ENCODE results near the gene RELL1.

RELL1 gene

DNA sequence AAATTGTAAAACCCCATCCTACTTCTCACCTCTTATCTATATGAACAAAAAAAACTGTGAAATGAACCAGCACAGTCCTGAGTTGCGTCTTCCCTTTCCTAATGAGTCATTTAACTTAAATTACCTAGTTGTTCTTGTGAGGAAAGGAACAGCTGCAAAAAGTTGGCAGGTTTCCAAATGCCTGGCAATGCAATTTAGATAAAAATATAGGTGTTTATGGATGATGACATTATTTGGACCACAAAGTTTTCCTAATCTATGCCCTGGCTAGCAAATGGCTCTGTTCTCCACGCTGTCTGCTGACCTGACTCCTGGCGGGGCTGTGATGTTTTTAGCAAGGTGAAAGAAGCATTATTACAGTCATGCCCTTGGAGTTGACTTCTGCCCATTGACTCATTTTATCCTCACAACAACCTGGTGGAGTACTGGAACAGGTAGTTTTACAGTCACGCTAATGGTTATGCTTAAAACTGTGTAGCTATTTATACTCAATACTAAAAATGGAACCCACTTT lies 29.8 kb upstream of the RELL1 start:
- Mint-ChIP-seq H3K27ac (no peak overlapping the region), H3K4me1 (ENCODE audit: low read depth) (no peaks in the 10 kb centered on the region), H3K4me3 (no peak overlapping the region), H3K36me3 (no peaks in the 10 kb centered on the region), H3K9me3 (ENCODE audit: low read depth) (no peaks in the 10 kb centered on the region), H3K27me3 (no peaks in the 10 kb centered on the region)

- no peaks in the 10 kb centered on the region for H3K4me1 Mint-ChIP-seq (ENCODE audit: low read depth)
- H3K27me3 Mint-ChIP-seq = no peaks in the 10 kb centered on the region
- H3K4me3 Mint-ChIP-seq = no peak overlapping the region
- no peaks in the 10 kb centered on the region for H3K9me3 Mint-ChIP-seq (ENCODE audit: low read depth)
- no peaks in the 10 kb centered on the region for H3K36me3 Mint-ChIP-seq
- H3K27ac Mint-ChIP-seq = no peak overlapping the region
Observed at GRCh38 chr4:37710491-37710890, 24.3 kb upstream of the RELL1 start.

DNA sequence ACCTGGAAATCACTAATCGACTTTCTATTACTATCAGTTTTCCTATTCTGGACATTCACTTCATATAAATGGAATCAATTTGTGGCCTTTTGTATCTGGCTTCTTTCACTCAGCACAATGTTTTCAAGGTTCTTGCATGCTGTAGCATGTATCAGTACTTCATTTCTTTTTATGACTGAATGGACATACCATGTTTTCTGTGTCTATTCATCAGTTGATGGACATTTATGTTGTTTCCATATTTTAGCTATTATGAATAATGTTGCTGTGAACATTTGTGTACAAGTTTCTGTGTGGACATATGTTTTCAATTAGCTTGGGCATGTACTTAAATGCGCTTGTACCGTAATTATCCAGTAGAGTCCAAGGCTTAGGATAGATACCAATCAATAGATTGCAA lies 19.9 kb upstream of the RELL1 start:
- Mint-ChIP-seq H3K27ac (no peak overlapping the region), H3K4me1 (ENCODE audit: low read depth) (no peaks in the 10 kb centered on the region), H3K4me3 (no peak overlapping the region), H3K27me3 (no peaks in the 10 kb centered on the region), H3K36me3 (no peaks in the 10 kb centered on the region), H3K9me3 (ENCODE audit: low read depth) (no peaks in the 10 kb centered on the region)

DNA sequence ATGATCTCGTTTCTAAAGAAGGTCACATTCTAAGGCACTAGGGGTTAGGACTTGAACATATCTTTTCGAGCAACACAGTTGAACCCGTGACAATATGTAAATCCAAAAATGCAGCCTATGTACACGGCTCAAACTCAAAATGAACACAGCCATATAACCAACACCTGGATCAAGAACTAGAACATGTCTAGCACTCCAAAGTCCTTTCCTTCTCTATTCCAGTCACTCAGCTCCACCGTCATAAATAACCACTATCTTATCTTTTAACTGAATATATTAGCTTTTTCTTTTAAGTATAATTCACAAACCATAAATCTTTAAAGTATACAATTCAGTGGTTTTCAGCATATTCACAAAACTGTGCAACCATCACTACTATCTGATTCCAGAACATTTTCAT lies 19.4 kb upstream of the RELL1 start:
- H3K27ac Mint-ChIP-seq = no peak overlapping the region

DNA sequence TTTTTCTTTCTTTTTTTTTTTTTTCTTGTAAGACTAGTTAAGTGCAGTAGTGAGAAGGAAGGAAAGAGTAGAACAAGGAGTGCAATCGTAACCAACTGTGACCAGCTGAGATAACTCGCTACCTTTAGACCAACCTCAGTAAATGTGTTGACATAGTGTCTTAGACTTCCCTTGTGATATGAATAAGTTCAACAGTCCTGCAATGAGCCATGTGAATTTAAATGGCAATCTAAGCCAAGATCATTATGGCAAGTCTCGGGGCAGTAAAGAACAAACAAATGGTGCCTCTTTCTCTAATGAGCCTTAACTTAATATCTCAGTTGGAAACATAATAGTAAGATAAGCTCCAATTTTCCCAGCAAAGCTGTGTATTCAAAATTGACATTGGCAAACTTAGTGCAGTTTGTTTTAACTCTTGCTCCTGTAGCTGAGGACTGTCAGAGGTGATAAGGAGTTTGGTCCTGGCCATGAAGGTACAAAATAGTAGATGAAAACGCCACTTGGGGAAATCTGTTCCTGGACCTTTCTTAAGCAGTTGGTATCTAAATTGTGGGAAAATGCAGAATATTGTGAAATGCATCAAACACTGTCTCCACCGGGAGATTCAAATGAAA lies 13.8 kb upstream of the RELL1 start:
- Mint-ChIP-seq H3K27me3 (no peaks in the 10 kb centered on the region), H3K4me3 (no peak overlapping the region), H3K36me3 (peaks cover 2% of the 10 kb centered on the region), H3K27ac (no peak overlapping the region), H3K9me3 (ENCODE audit: low read depth) (no peaks in the 10 kb centered on the region), H3K4me1 (ENCODE audit: low read depth) (no peaks in the 10 kb centered on the region)

More for the DNA sequence above, 19.4 kb upstream of the RELL1 start:
- Mint-ChIP-seq H3K4me1 (ENCODE audit: low read depth) (no peaks in the 10 kb centered on the region), H3K4me3 (no peak overlapping the region), H3K9me3 (ENCODE audit: low read depth) (no peaks in the 10 kb centered on the region), H3K27me3 (no peaks in the 10 kb centered on the region), H3K36me3 (no peaks in the 10 kb centered on the region)

- Mint-ChIP-seq H3K9me3 (ENCODE audit: low read depth) (peaks cover 10% of the 10 kb centered on the region), H3K27me3 (no peaks in the 10 kb centered on the region), H3K4me1 (ENCODE audit: low read depth) (no peaks in the 10 kb centered on the region), H3K27ac (no peak overlapping the region), H3K4me3 (no peak overlapping the region), H3K36me3 (peaks cover 5% of the 10 kb centered on the region)
Observed at GRCh38 chr4:37697566-37697965, 11.4 kb upstream of the RELL1 start.

DNA sequence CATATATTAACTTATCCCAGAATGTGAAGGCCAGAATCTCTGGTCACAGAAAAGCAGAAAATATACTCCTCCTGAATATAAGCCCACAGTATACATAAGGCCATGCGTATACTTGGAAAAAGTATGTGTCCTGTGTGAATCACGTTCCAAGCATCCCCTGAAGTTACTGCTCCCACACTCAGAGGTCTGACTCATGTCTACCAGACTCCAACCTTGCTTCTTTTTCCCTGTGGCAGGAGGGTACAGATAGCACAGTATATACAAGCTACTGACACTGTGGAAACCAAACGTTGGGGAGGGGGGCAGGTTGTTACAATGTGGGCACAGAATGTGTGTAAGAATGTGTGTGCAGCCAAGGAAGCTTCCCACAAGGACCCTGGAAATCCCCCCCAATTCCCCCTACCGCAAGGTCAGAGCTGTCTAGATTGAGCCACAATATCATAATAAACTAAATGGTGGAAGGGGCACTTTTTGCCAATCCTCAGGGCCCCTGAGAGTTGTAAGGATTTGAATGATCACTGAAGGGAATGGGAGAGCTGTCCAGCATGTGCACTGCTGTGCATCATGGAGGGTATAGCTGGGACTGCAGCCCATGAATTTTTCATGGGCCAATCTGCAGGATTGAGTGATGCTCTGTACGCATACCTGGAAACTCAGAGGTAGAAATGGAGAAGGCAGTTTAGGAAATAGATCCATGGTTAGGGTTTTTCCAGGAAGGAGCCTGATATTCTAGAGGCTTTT lies 7.4 kb upstream of the RELL1 start:
- H3K4me3 Mint-ChIP-seq = no peak overlapping the region
- H3K4me1 Mint-ChIP-seq (ENCODE audit: low read depth) = no peaks in the 10 kb centered on the region
- H3K9me3 Mint-ChIP-seq (ENCODE audit: low read depth) = peaks cover 12% of the 10 kb centered on the region
- no peaks in the 10 kb centered on the region for H3K27me3 Mint-ChIP-seq
- no peak overlapping the region for H3K27ac Mint-ChIP-seq
- H3K36me3 Mint-ChIP-seq = peaks cover 7% of the 10 kb centered on the region

DNA sequence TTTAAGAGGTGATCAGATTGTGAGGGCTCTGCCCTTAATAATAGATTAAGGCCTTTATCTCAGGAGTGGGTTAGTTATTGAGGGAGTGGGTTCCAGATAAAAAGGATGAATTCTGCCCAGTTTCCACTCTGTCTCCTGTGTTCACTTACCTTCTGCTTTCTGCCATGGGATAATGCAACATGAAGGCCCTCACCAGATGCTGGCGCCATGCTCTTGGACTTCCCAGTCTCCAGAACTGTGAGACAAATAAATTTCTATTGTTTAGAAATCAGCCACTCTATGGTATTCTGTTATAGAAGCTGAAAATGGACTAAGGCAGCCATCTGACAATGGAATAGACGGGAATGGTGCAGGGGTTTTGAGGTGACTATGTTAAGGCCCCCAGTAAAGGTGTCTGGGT lies 6.9 kb upstream of the RELL1 start:
- Mint-ChIP-seq H3K9me3 (ENCODE audit: low read depth) (peaks cover 12% of the 10 kb centered on the region), H3K4me3 (no peak overlapping the region), H3K36me3 (peaks cover 7% of the 10 kb centered on the region), H3K4me1 (ENCODE audit: low read depth) (no peaks in the 10 kb centered on the region), H3K27ac (no peak overlapping the region), H3K27me3 (no peaks in the 10 kb centered on the region)

DNA sequence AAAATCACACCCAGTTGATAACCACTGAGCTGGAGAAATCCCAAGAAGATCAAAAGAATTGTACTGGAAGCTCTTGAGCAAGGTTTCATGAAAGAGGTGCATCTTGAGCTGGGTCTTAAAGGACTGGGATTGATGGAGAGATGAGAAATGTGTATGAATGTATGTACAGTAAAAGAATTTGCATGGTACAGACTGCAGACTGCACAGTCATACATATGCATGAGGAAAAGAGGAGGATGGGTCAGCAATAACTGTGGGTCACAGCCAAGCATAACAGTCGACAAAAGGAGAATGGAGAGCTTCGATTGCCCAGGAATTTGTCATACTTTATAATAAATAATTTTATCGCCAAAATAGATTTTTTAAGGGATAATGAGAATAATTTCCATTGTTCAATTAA lies 4.8 kb upstream of the RELL1 start:
- H3K9me3 Mint-ChIP-seq (ENCODE audit: low read depth) = peaks cover 12% of the 10 kb centered on the region
- H3K27ac Mint-ChIP-seq = no peak overlapping the region
- H3K27me3 Mint-ChIP-seq = no peaks in the 10 kb centered on the region
- no peak overlapping the region for H3K4me3 Mint-ChIP-seq
- peaks cover 4% of the 10 kb centered on the region for H3K36me3 Mint-ChIP-seq
- no peaks in the 10 kb centered on the region for H3K4me1 Mint-ChIP-seq (ENCODE audit: low read depth)

DNA sequence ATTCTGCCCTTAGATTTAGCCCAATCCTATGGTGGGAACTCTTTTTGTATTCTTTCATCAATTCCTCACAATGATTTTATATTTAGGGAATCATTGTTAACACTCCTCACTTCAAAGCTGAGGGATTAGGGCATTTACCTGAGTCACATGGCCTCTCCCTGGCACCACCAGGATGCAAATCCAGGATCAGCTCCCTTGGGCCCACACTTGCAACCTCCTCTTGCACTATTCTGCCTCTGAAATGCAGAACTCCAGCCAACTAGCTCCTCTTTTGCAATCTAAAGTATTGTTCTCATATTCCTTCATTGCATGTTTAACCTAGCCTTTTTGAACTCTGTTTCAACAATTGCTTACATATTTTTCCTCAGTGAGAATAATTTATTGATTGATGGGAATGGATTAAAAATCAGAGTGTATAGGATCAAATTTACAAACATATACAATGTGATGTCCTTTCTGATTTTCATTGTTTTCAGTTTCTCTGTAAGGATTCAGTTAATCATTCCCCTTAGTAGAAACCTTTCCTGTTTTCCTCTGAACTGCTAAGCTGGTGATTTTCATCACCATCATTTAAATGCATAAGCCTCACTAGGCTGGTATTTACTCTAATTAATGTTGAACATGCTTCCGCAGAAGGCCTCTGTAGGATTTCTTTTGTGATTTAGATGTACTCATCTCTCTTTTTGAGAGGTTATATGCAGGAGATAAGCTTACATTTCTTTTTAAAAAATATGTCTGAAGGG lies 3.3 kb upstream of the RELL1 start:
- Mint-ChIP-seq H3K4me1 (ENCODE audit: low read depth) (peaks cover 10% of the 10 kb centered on the region), H3K9me3 (ENCODE audit: low read depth) (peaks cover 12% of the 10 kb centered on the region), H3K36me3 (peaks cover 4% of the 10 kb centered on the region), H3K27ac (no peak overlapping the region), H3K27me3 (no peaks in the 10 kb centered on the region), H3K4me3 (no peak overlapping the region)

DNA sequence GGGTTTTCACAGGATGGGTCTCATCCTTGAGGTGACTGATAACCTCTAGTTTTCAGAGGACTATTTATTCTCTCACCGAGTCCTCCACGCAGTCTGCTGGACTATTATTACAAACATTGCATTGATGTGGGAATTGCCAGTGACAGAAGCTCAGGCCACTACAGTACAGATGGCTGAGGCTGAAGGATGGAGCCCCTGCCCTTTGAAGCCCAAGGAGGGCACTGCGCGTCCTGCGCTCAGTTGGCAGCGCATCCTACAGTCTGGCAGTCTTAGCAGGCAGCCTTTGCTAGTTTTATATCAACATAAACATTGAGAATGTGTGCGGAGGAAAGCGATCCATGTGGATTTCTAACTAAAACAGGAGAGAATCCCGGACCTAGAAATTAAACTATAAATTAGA lies 1.5 kb upstream of the RELL1 start:
- Mint-ChIP-seq H3K9me3 (ENCODE audit: low read depth) (peaks cover 3% of the 10 kb centered on the region), H3K4me3 (no peak overlapping the region), H3K27me3 (no peaks in the 10 kb centered on the region), H3K36me3 (peaks cover 3% of the 10 kb centered on the region), H3K4me1 (ENCODE audit: low read depth) (peaks cover 24% of the 10 kb centered on the region), H3K27ac (no peak overlapping the region)

DNA sequence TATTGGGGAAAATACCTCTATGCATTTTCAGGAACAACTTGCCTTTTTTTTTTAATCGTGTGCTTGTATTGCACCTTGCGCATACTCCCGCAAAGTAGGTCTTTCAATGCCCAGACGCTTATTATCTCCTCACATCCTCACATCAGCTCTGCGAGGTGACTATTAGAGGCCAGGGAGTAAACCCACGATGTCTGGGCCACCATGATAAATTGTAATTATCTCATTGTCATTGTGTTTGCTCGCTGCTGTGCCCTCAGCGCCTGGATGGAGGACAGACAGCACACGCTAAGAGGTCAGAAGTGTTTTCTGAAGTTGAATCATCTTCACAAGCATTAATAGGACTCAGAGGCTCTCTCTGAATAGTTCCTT lies 1.0 kb upstream of the RELL1 start:
- Mint-ChIP-seq H3K4me3 (peak overlapping the region; percentile 91), H3K36me3 (no peaks in the 10 kb centered on the region), H3K4me1 (ENCODE audit: low read depth) (peaks cover 29% of the 10 kb centered on the region), H3K27ac (no peak overlapping the region), H3K9me3 (ENCODE audit: low read depth) (no peaks in the 10 kb centered on the region), H3K27me3 (no peaks in the 10 kb centered on the region)

- Mint-ChIP-seq H3K27ac (peak overlapping the region; percentile 92), H3K4me3 (peak overlapping the region; percentile 95), H3K27me3 (no peaks in the 10 kb centered on the region), H3K36me3 (no peaks in the 10 kb centered on the region), H3K9me3 (ENCODE audit: low read depth) (no peaks in the 10 kb centered on the region), H3K4me1 (ENCODE audit: low read depth) (peaks cover 38% of the 10 kb centered on the region)
Observed at GRCh38 chr4:37685823-37686372, 278 bp downstream of the RELL1 start.

DNA sequence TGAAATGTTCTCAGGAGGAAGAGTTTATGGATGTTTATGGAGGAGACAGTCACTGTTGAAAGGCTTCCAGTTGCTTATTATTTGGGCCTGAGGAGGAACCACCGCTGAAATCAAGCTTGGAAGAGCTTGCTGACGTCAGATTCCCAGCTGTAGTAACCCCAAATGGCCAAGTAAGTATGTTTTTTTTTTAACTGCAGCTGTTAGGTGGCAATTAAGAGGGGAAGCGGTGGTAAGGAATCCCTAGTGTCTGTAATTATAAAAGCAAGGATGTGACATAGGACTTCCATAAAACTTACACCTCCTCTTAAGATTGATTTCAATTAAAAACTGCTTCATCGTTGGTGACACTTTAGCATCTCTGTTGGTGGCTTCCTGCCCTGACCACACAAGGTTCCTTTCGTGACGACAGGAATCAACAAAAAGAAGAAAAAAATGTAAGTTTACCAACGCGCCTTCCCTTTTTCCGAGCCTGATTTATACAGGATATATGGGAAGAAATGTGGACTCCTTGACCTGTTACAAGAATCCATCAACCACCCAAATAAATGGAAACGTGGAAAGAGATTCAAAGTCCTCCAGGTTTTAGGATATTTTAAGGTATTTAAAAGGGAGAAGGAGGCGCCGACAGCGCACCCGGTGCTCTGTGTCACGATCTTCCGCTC lies 884 bp downstream of the RELL1 start:
- Mint-ChIP-seq H3K27ac (peak overlapping the region; percentile 92), H3K4me1 (ENCODE audit: low read depth) (peaks cover 40% of the 10 kb centered on the region), H3K36me3 (no peaks in the 10 kb centered on the region), H3K4me3 (peak overlapping the region; percentile 95), H3K9me3 (ENCODE audit: low read depth) (no peaks in the 10 kb centered on the region), H3K27me3 (no peaks in the 10 kb centered on the region)

- no peaks in the 10 kb centered on the region for H3K36me3 Mint-ChIP-seq
- no peaks in the 10 kb centered on the region for H3K27me3 Mint-ChIP-seq
- H3K9me3 Mint-ChIP-seq (ENCODE audit: low read depth) = no peaks in the 10 kb centered on the region
- H3K4me1 Mint-ChIP-seq (ENCODE audit: low read depth) = peaks cover 42% of the 10 kb centered on the region
- H3K4me3 Mint-ChIP-seq = peak overlapping the region; percentile 95
- peak overlapping the region; percentile 92 for H3K27ac Mint-ChIP-seq
Observed at GRCh38 chr4:37684154-37684553, 2.0 kb downstream of the RELL1 start.
